ENCODE measurements around the gene IL3RA. TPM values are rescaled to one million over a fixed set of nuclear protein-coding genes. Genes with fewer than 3 reads are reported as not detected.

The IL3RA gene
- total RNA-seq, 2 experiments from 2014 or later = not detected

DNA sequence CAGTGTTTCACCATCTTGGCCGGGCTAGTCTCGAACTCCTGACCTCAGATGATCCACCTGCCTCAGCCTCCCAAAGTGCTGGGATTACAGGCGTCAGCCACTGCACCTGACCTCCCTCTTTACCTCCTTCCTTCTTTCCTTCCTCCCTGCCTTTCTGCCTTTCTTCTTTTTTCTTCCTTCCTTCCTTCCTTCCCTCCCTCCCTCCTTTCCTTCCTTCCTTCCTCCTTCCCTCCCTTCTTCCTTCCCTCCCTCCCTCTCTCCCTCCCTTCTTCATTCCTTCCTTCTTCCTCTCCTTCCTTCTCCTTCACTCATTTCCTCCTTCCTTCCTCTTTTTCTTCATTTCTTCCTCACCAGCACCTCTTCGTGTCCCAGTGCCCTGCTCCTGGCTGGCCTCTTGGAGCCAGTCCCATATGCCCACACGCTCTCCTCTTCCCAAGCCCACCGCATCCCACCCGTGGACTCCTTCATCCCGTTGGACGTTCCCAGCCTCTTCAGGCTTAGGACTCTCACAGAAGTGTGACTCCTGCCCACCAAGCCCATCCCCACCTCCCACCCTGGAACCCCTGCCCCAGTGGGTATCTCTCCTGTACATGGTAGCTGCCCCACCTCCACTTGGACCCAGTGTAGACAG lies 45.4 kb upstream of the IL3RA start:
- Histone ChIP-seq H3K4me3 (ENCODE audit: low read depth, low read length, poor library complexity, severe bottlenecking) (no peak overlapping the region), H3K36me3 (ENCODE audit: insufficient read depth, low read length) (no peaks in the 10 kb centered on the region), H3K9me3 (ENCODE audit: low read length) (0 out of 2 replicates have a peak, but pooled peaks cover 8% of the 10 kb centered on the region), H3K79me2 (ENCODE audit: insufficient read depth, low read depth, low read length) (no peaks in the 10 kb centered on the region), H3K4me1 (ENCODE audit: insufficient read depth, low read length, poor library complexity, severe bottlenecking) (no peaks in the 10 kb centered on the region), H3K9me2 (ENCODE audit: insufficient read depth, low read length) (no peaks in the 10 kb centered on the region), H3K4me2 (ENCODE audit: low read length) (no peak overlapping the region), H2AFZ (ENCODE audit: low read length) (no peak overlapping the region), H4K20me1 (ENCODE audit: insufficient read depth, low read length) (no peaks in the 10 kb centered on the region), H3K27ac (ENCODE audit: low read depth, low read length, poor library complexity, severe bottlenecking) (no peak overlapping the region)
- POLR2A ChIA-PET = no interaction called here
- CTCF ChIA-PET (ENCODE audit: unreplicated experiment) = no interaction called here
- no peak for DNase-seq (ENCODE audit: low spot score)
- no TSS peak for BruUV-seq (replicated peaks)
- TF ChIP-seq CTCF (conservative IDR thresholded peaks at IDR 0.05; ENCODE audit: low read length) (no peak), EZH2phosphoT487 (IDR thresholded peaks at IDR 0.05; ENCODE audit: borderline replicate concordance, low read depth, low read length) (no peak)
- intact Hi-C loops (cut with micrococcal nuclease; ENCODE audit: unreplicated experiment) = no loop called here

DNA sequence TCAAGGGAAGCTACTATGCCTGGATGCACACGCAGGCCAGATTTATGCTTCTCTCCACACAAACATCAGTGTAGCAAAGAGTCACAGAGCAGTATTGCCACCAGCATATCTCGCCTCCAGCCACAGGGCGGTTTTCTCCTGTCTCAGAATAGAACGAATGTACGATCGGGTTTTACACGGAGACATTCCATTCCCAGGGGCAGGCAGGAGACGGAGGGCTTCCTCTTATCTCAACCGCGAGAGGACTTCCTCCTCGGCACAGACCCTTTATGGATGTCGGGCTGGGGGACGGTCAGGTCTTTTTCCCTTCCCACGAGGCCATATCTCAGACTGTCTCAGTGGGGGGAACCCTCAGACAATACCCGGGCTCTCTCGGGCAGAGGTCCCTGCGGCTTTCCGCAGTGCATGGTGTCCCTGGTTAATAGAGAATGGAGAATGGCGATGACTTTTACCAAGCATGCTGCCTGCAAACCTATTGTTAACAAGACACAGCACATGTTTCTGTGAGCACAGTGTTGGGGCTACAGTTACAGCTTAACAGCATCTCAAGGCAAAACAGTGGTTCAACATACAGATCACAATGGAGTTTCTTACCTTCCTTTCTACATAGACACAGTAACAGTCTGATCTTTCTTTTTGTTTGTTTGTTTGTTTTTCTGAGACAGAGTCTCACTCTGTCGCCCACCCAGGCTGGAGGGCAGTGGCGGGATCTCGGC lies 43.9 kb upstream of the IL3RA start:
- Histone ChIP-seq H3K9me2 (ENCODE audit: insufficient read depth, low read length) (no peaks in the 10 kb centered on the region), H3K4me1 (ENCODE audit: insufficient read depth, low read length, poor library complexity, severe bottlenecking) (no peaks in the 10 kb centered on the region), H3K27ac (ENCODE audit: low read depth, low read length, poor library complexity, severe bottlenecking) (no peak overlapping the region), H3K36me3 (ENCODE audit: insufficient read depth, low read length) (no peaks in the 10 kb centered on the region), H4K20me1 (ENCODE audit: insufficient read depth, low read length) (no peaks in the 10 kb centered on the region), H3K4me2 (ENCODE audit: low read length) (no peak overlapping the region), H3K9me3 (ENCODE audit: low read length) (0 out of 2 replicates have a peak, but pooled peaks cover 8% of the 10 kb centered on the region), H3K4me3 (ENCODE audit: low read depth, low read length, poor library complexity, severe bottlenecking) (no peak overlapping the region), H2AFZ (ENCODE audit: low read length) (no peak overlapping the region), H3K79me2 (ENCODE audit: insufficient read depth, low read depth, low read length) (no peaks in the 10 kb centered on the region)
- ChIA-PET POLR2A (no interaction called here), CTCF (ENCODE audit: unreplicated experiment) (no interaction called here)
- DNase-seq (ENCODE audit: low spot score) = no peak
- TF ChIP-seq CTCF (conservative IDR thresholded peaks at IDR 0.05; ENCODE audit: low read length) (no peak), EZH2phosphoT487 (IDR thresholded peaks at IDR 0.05; ENCODE audit: borderline replicate concordance, low read depth, low read length) (no peak)
- BruUV-seq (replicated peaks) = no TSS peak
- intact Hi-C loops (cut with micrococcal nuclease; ENCODE audit: unreplicated experiment) = no loop called here

Measured in OCI-LY7 (cell line).